ENCODE results near the gene BACE1-AS. TPM values are rescaled to one million over a fixed set of nuclear protein-coding genes. Genes with fewer than 3 reads are reported as not detected.
"Not testable (repeated sequence)": the region's sequence is repeated elsewhere in the genome, so short reads cannot be mapped to it uniquely, and the experiment has no call there.

The BACE1-AS gene
- total RNA-seq, 1 experiment from 2014 or later: 5.1 TPM

DNA sequence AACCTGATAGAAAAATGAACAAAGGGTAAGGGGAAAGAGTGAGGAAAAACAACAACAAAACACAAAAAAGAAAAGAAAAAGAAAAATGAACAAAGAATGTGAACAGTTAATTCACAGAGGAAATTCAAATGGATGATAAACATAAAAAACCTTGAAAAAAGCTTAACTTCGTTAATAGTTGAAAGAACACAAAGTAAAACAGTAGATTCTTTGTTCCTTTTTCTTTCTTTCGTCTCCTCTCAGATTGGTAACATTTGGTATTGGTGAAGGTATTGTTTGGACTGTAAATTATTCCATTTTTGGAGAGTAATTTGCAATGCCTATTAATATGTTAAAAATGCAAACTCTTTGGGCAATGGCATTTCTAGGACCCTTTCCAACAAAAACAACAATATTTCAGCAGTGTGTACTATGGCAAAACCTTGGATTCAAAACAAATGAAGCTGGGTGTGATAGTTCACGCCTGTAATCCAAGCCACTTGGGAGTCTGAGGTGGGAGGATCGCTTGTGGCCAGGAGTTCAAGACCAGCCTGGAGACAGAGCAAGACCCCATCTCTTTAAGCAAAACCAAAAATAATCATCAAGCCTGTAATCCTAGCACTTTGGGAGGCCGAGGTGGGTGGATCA is 28.2 kb downstream of the BACE1-AS start:
- DNase-seq (ENCODE audit: low spot score): no peak

DNA sequence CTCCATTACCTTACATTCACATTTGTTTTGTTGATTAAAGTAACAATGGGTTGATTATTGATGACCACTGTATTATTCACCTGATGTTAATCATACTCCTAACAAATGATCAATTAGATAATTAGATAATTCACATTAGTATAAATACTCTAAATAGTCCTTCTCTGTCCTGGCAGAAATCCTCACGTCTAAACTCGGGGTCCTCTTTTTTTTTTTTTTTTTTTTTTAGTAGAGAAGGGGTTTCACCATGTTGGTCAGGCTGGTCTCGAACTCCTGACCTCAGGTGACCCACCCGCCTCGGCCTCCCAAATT is 36.1 kb downstream of the BACE1-AS start:
- not testable (repeated sequence) for DNase-seq (ENCODE audit: low spot score)

DNA sequence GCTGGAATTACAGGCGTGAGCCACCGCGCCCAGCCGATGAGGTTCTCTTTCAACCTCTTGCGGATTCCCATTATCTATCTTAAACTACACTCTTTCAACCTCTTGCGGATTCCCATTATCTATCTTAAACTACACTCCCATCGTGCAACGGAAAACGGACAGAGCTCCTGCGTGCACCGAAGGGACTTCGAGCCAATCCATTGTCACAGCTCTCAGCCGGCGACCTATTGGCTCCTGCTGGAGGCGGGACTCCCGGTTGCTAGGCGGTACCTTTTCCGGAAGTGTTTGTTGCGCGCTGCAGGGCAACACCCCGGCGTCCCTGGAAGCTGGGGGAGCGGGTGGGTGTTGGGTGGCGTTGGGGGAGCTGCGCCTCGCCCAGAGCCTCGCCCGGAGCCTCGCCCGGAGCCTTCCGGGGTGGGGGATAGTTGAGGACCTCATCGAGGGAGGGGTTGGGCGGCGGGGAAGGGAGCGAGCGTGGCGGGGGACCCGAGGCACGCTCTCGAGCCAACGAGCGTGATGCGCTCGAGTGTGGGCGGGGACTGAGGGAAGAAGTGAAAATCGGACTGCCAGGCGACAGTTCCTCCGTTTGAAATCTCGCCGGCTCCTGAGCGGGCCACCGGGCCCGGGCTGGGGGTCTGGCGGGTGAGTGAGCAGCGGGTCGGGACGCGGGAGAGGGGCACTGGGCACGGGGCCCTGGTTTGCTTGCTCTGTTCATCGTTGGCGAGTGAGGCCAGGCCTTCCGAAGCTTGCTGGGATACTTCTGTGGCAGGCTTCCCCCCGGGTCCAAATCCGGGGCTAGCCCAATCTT is 36.6 kb downstream of the BACE1-AS start, which contains the start of gene CEP164:
Gene CEP164, plus strand, starts transcription at position 288 of the 808 bp plus-strand sequence. CDS start 10,733 bp downstream, outside the sequence.
- peak; percentile 97 for DNase-seq (ENCODE audit: low spot score)

DNA sequence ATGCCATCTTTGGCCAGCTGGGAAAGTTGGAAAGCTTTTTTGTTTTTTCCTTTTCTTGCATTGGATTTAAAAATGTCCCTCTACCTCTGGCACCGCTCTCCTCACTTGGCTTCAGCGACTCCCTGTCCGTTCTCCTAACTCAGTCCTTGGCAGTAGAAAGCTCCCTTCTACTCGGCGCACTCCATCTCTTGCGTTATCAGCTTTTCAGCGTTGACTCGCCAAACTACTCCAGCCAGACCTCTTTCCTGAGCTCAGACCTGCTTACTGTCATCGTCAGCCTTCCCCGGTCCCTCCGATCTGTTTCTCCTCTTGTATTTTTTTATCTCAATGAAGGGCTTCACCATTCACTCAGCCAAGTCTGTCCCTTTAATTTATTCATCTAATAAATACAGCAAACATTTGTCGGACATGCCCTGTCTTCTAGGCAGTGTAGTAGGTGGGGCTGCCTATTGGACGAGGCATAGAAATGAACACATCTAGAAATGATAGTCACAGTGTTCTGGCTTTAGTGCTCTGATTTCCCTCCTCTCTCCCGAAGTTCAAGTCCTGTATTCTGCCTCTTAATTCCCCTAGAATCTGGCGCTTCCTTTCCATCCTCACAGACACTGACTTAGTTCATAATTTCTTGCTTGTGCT is 37.3 kb downstream of the BACE1-AS start:
- peak; percentile 64 for DNase-seq (ENCODE audit: low spot score)

DNA sequence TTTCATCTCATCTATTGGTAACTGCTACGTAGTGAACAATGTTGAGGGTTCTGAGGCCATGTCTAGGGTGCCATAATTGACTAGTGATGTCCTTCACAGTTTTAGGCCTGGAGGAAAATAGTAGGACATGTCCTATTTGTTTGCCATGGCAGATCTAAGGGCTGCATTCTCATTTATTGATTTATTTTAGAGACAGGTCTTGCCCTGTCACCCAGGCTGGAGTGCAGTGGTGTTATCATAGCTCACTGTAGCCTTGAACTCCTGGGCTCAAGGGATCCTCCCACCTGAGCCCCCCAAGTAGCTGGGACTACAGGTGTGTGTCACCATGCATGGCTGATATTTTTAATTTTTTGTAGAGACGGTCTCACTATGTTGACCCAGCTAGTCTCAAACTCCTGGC is 41.7 kb downstream of the BACE1-AS start:
- no peak for DNase-seq (ENCODE audit: low spot score)

DNA sequence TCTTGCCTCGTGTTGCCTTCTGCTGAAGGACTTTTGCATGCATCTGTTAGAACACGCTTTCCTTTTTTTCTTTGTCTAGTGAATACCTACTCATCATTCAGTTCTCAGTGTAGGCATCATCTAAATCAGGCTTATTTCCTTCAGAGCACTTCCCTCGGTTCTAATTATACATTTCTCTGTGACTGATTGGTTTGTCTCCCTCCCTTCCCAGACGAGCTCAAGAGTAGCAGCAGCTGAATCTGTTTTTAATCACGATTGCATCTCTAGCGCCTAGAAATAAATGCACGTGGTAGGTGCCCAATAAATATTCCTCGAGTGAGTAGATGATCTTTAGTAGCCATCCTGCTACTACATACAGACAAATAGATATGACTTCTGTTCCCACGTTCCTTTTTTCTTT is 42.8 kb downstream of the BACE1-AS start:
- DNase-seq (ENCODE audit: low spot score): no peak

DNA sequence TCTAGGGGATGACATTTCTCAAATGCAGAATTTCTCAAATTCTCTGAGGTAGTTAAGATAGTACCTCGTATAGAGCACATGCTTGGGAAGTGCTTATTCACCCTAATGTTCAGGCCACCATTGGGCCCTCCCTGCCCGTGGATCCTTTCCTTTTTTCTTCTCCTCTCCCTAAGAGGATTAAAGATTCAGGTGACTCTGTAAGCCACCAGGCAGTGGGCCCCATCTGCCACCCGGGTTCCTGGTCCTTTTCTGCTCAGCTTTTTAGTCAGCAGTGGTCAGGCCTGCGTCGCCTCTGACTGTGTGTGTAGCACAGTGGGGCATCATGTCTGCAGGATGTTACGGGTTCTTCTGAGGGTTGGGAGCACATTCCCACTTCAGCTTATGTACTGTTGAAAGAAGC is 43.8 kb downstream of the BACE1-AS start:
- no peak for DNase-seq (ENCODE audit: low spot score)

DNA sequence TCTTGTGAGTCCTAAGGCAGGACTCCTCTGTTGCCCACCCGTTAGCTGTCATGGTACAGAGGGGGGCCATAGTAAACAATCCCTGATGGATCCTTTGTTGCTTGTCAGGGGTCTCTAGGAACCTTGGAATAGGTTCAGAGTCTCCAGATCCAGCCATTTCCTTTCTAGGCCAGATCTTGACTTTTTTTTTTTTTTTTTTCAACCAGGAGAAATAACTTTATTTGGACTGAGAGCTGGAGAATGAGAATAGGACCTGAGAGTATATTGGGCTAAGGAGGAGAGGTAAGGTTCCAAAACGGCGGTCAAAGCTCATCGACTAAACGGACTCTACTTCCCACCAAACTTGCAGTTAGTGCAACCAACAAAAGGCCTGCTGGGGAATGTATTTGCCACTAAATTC is 44.3 kb downstream of the BACE1-AS start:
- DNase-seq (ENCODE audit: low spot score): no peak

DNA sequence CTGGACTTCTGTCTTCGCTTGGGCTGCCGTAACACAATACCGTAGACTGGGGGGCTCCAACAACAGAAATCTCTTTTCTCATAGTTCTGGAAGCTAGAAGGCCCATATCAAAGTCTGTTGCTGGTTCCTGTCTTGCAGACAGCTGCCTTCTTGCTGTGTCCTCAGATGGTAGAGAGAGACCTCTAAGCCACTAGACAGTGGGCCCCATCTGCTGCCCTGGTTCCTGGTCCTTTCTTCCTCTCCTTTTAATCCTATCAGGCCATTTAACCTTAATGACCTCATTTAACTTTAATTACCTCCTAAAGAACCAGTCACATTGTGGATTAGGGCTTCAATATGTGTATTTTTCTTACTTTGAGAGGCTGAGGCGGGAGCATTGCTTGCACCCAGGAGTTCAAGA is 45.9 kb downstream of the BACE1-AS start:
- DNase-seq (ENCODE audit: low spot score): no peak

Small RNA genes lying within 50 kb of the gene (small RNA-seq; reads per million reads assigned to genes)
- gene RF00564: not detected

Other genes starting within 250 kb of the BACE1-AS start
- gene SIK3, start 192.9 kb upstream of the BACE1-AS start, total RNA-seq (2014; rRNA removed; shearing (Covaris generic)): 8.6 and 10.0 TPM in 2 replicates
- gene PAFAH1B2, start 147.1 kb upstream of the BACE1-AS start, total RNA-seq (2014; rRNA removed; shearing (Covaris generic)): 82.6 and 88.4 TPM in 2 replicates
- 29.5 and 44.1 TPM in 2 replicates for gene SIDT2, start 112.6 kb upstream of the BACE1-AS start, total RNA-seq (2014; rRNA removed; shearing (Covaris generic))
- gene TAGLN, start 92.0 kb upstream of the BACE1-AS start, total RNA-seq (2014; rRNA removed; shearing (Covaris generic)): 11.3 and 14.7 TPM in 2 replicates
- 81.7 and 85.4 TPM in 2 replicates for gene PCSK7, start 59.3 kb upstream of the BACE1-AS start, total RNA-seq (2014; rRNA removed; shearing (Covaris generic))
- gene RNF214, start 58.7 kb upstream of the BACE1-AS start, total RNA-seq (2014; rRNA removed; shearing (Covaris generic)): 10.8 and 11.5 TPM in 2 replicates
- gene BACE1, start 24.9 kb downstream of the BACE1-AS start, total RNA-seq (2014; rRNA removed; shearing (Covaris generic)): 6.6 and 10.5 TPM in 2 replicates
- gene CEP164, start 36.5 kb downstream of the BACE1-AS start, total RNA-seq (2014; rRNA removed; shearing (Covaris generic)): 21.4 and 28.4 TPM in 2 replicates

All from HT-29 (cell line).